Ovary (tissue), 9 donors: Measurements from ENCODE around the gene SS18L1. TPM values are rescaled to one million over a fixed set of nuclear protein-coding genes. Genes with fewer than 3 reads are reported as not detected.

ENCODE experiments used
- DNase-seq, 5 donors: peaks; one replicate each; pipeline ENCODE4 v3.0.0-alpha.2; 2019 to 2020
- H3K27ac ChIP-seq, 2 donors: fragments of 200-600 bp; one replicate each; pipeline versions ENCODE4 v1.5.1 to v1.8.0; 2019 to 2022
- H3K27me3 ChIP-seq: fragments of 200-600 bp; one replicate; pipeline ENCODE4 v1.8.0; 2022
- H3K36me3 ChIP-seq: fragments of 200-600 bp; sonication (generic); one replicate; pipeline ENCODE4 v1.5.1; 2019
- H3K4me1 ChIP-seq: one replicate; pipeline ENCODE4 v1.8.1; 2013; ENCODE audit warnings: mild to moderate bottlenecking, moderate library complexity; ENCODE audit not compliant: insufficient read depth
- H3K4me3 ChIP-seq: fragments of 200-600 bp; sonication (generic); one replicate; pipeline ENCODE4 v1.5.1; 2017
- H3K9me3 ChIP-seq, 2 donors: fragments of 200-600 bp in 1 of 2; sonication (generic) in 1 of 2; one replicate each; pipeline versions ENCODE4 v1.5.1 to v1.8.1; 2013 to 2019; ENCODE audit warnings: mild to moderate bottlenecking in 1 of 2, moderate library complexity in 1 of 2
- CTCF ChIP-seq, 3 donors: fragments of 450-650 bp in 2 of 3; fragments of 200-600 bp in 1 of 3; IDR thresholded peaks; one replicate each; pipeline versions ENCODE4 v1.5.1 to v1.8.0; 2016 to 2022; ENCODE audit warnings: antibody characterized with exemption in 3 of 3, mild to moderate bottlenecking in 1 of 3
- EP300 ChIP-seq: sonication (generic); formaldehyde crosslinking; IDR thresholded peaks from one replicate; pipeline ENCODE4 v1.6.1; 2017; ENCODE audit warnings: antibody characterized with exemption
- POLR2A ChIP-seq: fragments of 450-650 bp; IDR thresholded peaks from one replicate; pipeline ENCODE4 v1.6.1; 2017; ENCODE audit warnings: antibody characterized with exemption, mild to moderate bottlenecking, moderate library complexity
- WGBS, 3 donors: extraction: QIAGEN DNeasy Blood & Tissue Kit in 1 of 3; methylation state at CpG; one replicate each; pipeline versions ENCODE4 v1.1.5 to v1.1.7; 2013 to 2017; 5-methylcytosine and 5-hydroxymethylcytosine counted together
- intact Hi-C, 4 donors: fragments of 100-400 bp; cut with DNase I; formaldehyde crosslinking; loops; one replicate each; pipeline versions ENCODE4 v1.11.0 to v1.15.1; 2022 to 2023
- polyA plus RNA-seq, 2 donors: library from polyadenylated mRNA; stranded (reverse); fragments of 200-250 nt in 1 of 2; fragments of 350-450 nt in 1 of 2; fragmentation: Illumina TruSeq in 1 of 2; extraction: RNeasy Lipid Tissue Mini Kit (QIAGEN cat#74804) in 1 of 2; gene quantifications; one replicate each; pipeline ENCODE4 v1.2.3, GENCODE V29; 2013 to 2014
- total RNA-seq, 7 donors: library from RNA; depleted of rRNA in 2 of 7; stranded (reverse); fragments of >200 nt in 2 of 7; fragmentation: NEBNext Ultra II Directional in 3 of 7; extraction: Animal tissue kit (Norgen Biotek cat#: 25700) in 3 of 7; gene quantifications; one replicate each; pipeline versions ENCODE4 v1.1.0 to v1.2.4, GENCODE V29; 2016 to 2023
- donor health status: DM: no; HTN: no; CAD: no; lungs with moderate emphysema.
- donor health status: DM: no; HTN: no; CAD: no.
- donor health status: Bipolar disorder and iron deficiency.
- donor health status: DM: yes; HTN: yes; CAD: no.
- donor health status: DM: no; HTN: no; CAD: no.
- donor health status: DM: yes; HTN: yes; CAD: no.

SS18L1 gene
- total and polyA plus RNA-seq, 9 donors: 7.7 to 14.3 (median 12.4) TPM

- H3K9me3 ChIP-seq: no peaks in the 10 kb centered on the region
- peak; percentile 96 to 98 (median 96) for DNase-seq
- H3K36me3 ChIP-seq: no peaks in the 10 kb centered on the region
- H3K27ac ChIP-seq: peak within 1 kb of the TSS; percentile 90 to 96
- H3K4me1 ChIP-seq: peaks cover 6% of the 10 kb centered on the region
- 0 to 1% (median 1%) methylated on average over 39 to 124 of the region's 124 CpGs for WGBS, 3 donors
- H3K27me3 ChIP-seq: no peaks in the 10 kb centered on the region
- peak within 1 kb of the TSS; percentile 84 for H3K4me3 ChIP-seq
- intact Hi-C loops: loop anchor here in 1 of 4 donors (2.0 kb wide), 1 partner anchor 21 kb away; the partner anchor contains the start of genes PSMA7 and SS18L1
- TF ChIP-seq EP300 (no peak), POLR2A (peak; percentile 45), CTCF (IDR thresholded peaks at IDR 0.05) (no peak)
Observed at GRCh38 chr20:62121776-62122653, 21.6 kb upstream of the SS18L1 start, which contains the start of gene LSM14B. Gene LSM14B (plus strand): TSS chr20:62122475. CDS start chr20:62122667, 192 bp downstream.

DNA sequence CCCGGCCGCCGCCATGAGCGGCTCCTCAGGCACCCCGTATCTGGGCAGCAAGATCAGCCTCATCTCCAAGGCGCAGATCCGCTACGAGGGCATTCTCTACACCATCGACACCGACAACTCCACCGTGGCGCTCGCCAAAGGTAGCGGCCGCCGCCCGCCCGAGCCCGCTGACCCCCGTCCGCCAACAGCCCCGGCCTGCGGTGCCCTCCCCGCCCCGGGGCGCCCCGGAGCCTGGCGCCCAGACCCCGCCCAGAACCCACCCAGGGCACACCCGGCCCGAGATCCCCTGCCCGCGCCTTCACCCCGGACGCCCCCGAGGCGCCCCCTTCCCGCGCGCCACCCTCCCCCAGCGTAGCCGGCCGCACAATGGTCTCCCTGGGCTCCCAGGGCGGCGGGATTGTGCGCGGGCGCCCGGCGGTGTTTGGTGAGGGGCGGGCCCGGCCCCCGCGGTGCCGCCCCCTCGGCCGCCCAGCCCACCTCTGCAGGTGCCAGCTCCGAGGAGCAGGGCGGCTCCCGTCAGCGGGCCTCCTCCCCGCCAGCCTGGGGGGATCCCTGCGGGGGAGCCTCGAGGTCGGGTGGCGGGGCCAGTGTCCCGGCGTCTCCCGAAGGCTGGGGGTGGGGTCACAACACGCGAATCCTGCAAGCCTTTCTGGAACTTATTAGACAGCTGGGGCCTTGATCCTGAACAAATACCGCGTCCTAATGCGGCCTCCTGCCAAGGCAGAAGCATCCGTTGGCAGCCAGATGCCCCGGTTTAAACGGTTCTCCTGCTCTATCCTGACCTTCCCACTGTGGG is 20.7 kb upstream of the SS18L1 start:
- DNase-seq: peak; percentile 47 to 76 (median 64)
- H3K4me3 ChIP-seq: peak overlapping the region; percentile 84

DNA sequence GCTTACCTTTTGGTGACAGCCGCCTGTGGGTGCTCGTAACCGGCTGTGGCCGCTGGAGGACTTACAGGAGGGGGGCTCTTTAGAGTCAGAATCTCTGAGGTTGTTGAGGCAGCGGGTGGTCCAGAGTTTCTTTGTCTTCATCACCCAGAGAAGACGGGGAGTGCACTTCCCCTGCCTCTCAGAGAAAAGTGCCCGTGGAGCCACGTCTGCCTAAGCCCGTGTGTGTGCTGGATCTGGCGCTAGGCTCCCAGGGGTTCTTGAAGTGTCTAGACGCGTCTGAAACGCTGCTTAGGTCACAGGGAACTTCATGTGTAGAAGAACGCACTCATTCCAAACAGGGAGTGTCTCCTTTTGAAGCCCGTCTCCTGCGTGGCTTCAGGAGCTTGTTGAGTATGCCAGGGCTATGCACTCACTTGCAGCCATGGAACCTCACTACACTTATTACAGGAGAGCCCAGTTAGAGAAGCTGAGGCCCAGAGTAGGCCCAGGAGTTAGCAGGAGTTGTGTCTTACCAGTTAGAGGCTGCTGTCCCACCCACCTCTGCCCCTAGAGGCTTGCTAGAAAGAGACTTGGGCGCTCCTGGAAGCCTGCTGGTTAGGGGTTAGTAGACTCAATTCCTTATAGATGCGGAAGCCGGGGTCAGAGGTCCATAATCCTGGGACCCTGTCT is 20.0 kb upstream of the SS18L1 start:
- WGBS, 3 donors: 17 to 21% (median 18%) methylated on average over 17 to 19 of the region's 19 CpGs

More for the DNA sequence above, 20.7 kb upstream of the SS18L1 start:
- H3K27ac ChIP-seq: peak overlapping the region; percentile 79 to 90
- H3K4me1 ChIP-seq: peaks cover 6% of the 10 kb centered on the region
- H3K27me3 ChIP-seq: no peaks in the 10 kb centered on the region
- TF ChIP-seq POLR2A (no peak), CTCF (IDR thresholded peaks at IDR 0.05) (no peak), EP300 (no peak)
- H3K36me3 ChIP-seq: no peaks in the 10 kb centered on the region
- H3K9me3 ChIP-seq: no peaks in the 10 kb centered on the region
- WGBS, 3 donors: 0 to 1% (median 0%) methylated on average over 18 to 77 of the region's 77 CpGs
- intact Hi-C loops: loop anchor here in 1 of 4 donors (2.0 kb wide), 1 partner anchor 20 kb away; the partner anchor contains the start of genes PSMA7 and SS18L1

GRCh38 chr20:62126141-62126540 is 17.4 kb upstream of the SS18L1 start:
- 90 to 91% (median 90%) methylated on average over 17 to 20 of the region's 20 CpGs for WGBS, 3 donors
- TF ChIP-seq POLR2A (no peak), EP300 (no peak), CTCF (IDR thresholded peaks at IDR 0.05) (no peak)
- Histone ChIP-seq H3K27ac (no peak overlapping the region), H3K27me3 (no peaks in the 10 kb centered on the region), H3K9me3 (no peaks in the 10 kb centered on the region), H3K4me3 (no peak overlapping the region), H3K4me1 (peaks cover 6% of the 10 kb centered on the region), H3K36me3 (no peaks in the 10 kb centered on the region)
- no peak for DNase-seq
- intact Hi-C loops: no loop called here

More for the DNA sequence above, 20.0 kb upstream of the SS18L1 start:
- intact Hi-C loops: loop anchor here in 2 of 4 donors (2.0 kb wide), 2 partner anchors 19 to 47 kb away; partner anchors contain the start of genes PSMA7 (in 1 of the 2) and SS18L1 (in 1 of the 2)
- Histone ChIP-seq H3K27ac (peak overlapping the region in 1 of 2 donors; percentile 79), H3K27me3 (no peaks in the 10 kb centered on the region), H3K4me3 (peak overlapping the region; percentile 84), H3K9me3 (no peaks in the 10 kb centered on the region), H3K4me1 (peaks cover 6% of the 10 kb centered on the region), H3K36me3 (no peaks in the 10 kb centered on the region)
- TF ChIP-seq POLR2A: no peak
- no peak for TF ChIP-seq EP300
- DNase-seq: no peak
